Stimulated activated CD8-positive, alpha-beta memory T cell treated with anti-CD3 and anti-CD28 coated beads, Interleukin-12 subunit alpha, Interleukin-12 subunit beta, amount 100 ng/mL, for 4 hours (primary cell): Measurements from ENCODE around the gene CNOT6.

Experiments
- DNase-seq: peaks from one replicate; pipeline ENCODE4 v3.0.0-alpha.2; 2020; ENCODE audit warnings: low read depth

The CNOT6 gene

GRCh38 chr5:180580681-180581080, 86.5 kb downstream of the CNOT6 start:
- no peak for DNase-seq

- DNase-seq = no peak
These were observed 89.6 kb downstream of the CNOT6 start for GRCh38 chr5:180583738-180584137.

GRCh38 chr5:180586204-180586603, 92.0 kb downstream of the CNOT6 start:
- no peak for DNase-seq

- DNase-seq = no peak
These were observed 92.7 kb downstream of the CNOT6 start for GRCh38 chr5:180586870-180587269.

GRCh38 chr5:180589771-180590542, 95.8 kb downstream of the CNOT6 start:
- no peak for DNase-seq

GRCh38 chr5:180590543-180591310, 96.5 kb downstream of the CNOT6 start:
- DNase-seq = no peak

- DNase-seq = no peak
These were observed 97.2 kb downstream of the CNOT6 start, which contains the start of gene SCGB3A1 for GRCh38 chr5:180591311-180591887. SCGB3A1 (minus strand) TSS chr5:180591499; CDS start chr5:180591462, 37 bp downstream.

- no peak for DNase-seq
These were observed 98.0 kb downstream of the CNOT6 start for GRCh38 chr5:180592176-180592575.

GRCh38 chr5:180593446-180594206, 99.4 kb downstream of the CNOT6 start:
- no peak for DNase-seq

GRCh38 chr5:180594311-180595045, 100.3 kb downstream of the CNOT6 start:
- no peak for DNase-seq

- DNase-seq = no peak
These were observed 100.8 kb downstream of the CNOT6 start for GRCh38 chr5:180595046-180595379.

- DNase-seq = no peak
These were observed 101.4 kb downstream of the CNOT6 start for GRCh38 chr5:180595381-180596114.

- DNase-seq = no peak
These were observed 102.0 kb downstream of the CNOT6 start for GRCh38 chr5:180596115-180596667.

GRCh38 chr5:180596668-180597231, 102.6 kb downstream of the CNOT6 start:
- no peak for DNase-seq

- DNase-seq = no peak
These were observed 104.1 kb downstream of the CNOT6 start for GRCh38 chr5:180598316-180598701.

GRCh38 chr5:180598797-180599589, 104.8 kb downstream of the CNOT6 start:
- no peak for DNase-seq

- no peak for DNase-seq
These were observed 105.4 kb downstream of the CNOT6 start for GRCh38 chr5:180599590-180599914.

- DNase-seq = no peak
These were observed 105.9 kb downstream of the CNOT6 start for GRCh38 chr5:180599981-180600553.

- DNase-seq = no peak
These were observed 106.4 kb downstream of the CNOT6 start for GRCh38 chr5:180600554-180601041.
